HEK293T (cell line): Measurements from ENCODE around the gene FBXO38.

Experiments
- ARNT ChIP-seq: fragments of 450-650 bp; IDR thresholded peaks from 2 replicates; pipeline ENCODE4 v1.6.1; 2017; ENCODE audit warnings: mild to moderate bottlenecking
- BHLHE40 ChIP-seq: fragments of 450-650 bp; IDR thresholded peaks from 2 replicates; pipeline ENCODE4 v1.6.1; 2016; ENCODE audit warnings: mild to moderate bottlenecking, moderate library complexity, borderline replicate concordance
- ELF4 ChIP-seq: fragments of 450-650 bp; IDR thresholded peaks from 2 replicates; pipeline ENCODE4 v1.6.1; 2017; ENCODE audit warnings: antibody characterized with exemption
- FOXA1 ChIP-seq: fragments of 450-650 bp; IDR thresholded peaks from 2 replicates; pipeline ENCODE4 v1.6.1; 2016; ENCODE audit warnings: mild to moderate bottlenecking
- FOXK2 ChIP-seq: fragments of 450-650 bp; IDR thresholded peaks from 2 replicates; pipeline ENCODE4 v1.6.1; 2016; ENCODE audit warnings: mild to moderate bottlenecking
- FOXM1 ChIP-seq: fragments of 450-650 bp; IDR thresholded peaks from 2 replicates; pipeline ENCODE4 v1.6.1; 2017; ENCODE audit warnings: mild to moderate bottlenecking, borderline replicate concordance
- L3MBTL2 ChIP-seq: fragments of 450-650 bp; conservative IDR thresholded peaks from 2 replicates; pipeline ENCODE4 v1.6.1; 2016; ENCODE audit warnings: mild to moderate bottlenecking
- NFRKB ChIP-seq: fragments of 450-650 bp; IDR thresholded peaks from 2 replicates; pipeline ENCODE4 v1.6.1; 2016; ENCODE audit warnings: mild to moderate bottlenecking, moderate library complexity
- SP1 ChIP-seq: fragments of 450-650 bp; IDR thresholded peaks from 2 replicates; pipeline ENCODE4 v1.6.1; 2017
- TARDBP ChIP-seq: fragments of 450-650 bp; IDR thresholded peaks from 2 replicates; pipeline ENCODE4 v1.6.1; 2016

DNA sequence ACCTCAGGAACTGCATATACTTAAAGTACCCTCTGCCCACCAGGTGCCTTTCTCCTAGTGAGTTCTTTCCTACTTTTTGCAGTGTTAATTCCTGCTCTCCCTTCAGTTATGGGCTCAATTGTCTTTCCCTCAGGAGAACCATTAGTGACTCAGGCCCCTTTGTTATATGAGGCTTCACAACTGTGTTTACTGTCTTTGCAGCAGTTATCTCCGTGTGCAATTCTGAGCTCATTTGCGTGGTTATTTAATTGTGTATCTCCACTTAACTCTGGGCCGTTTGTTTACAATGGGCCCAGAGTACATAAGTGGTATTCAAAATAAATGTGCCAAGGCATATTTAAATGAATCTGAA lies 9.6 kb downstream of the FBXO38 start:
- TF ChIP-seq SP1 (no peak), TARDBP (no peak), FOXM1 (no peak), FOXA1 (no peak), ARNT (no peak), L3MBTL2 (no peak), BHLHE40 (no peak), NFRKB (no peak), ELF4 (no peak), FOXK2 (no peak)
